Psoas muscle (tissue), 8 donors: Measurements from ENCODE around the gene CENPU. TPM values are rescaled to one million over a fixed set of nuclear protein-coding genes. Genes with fewer than 3 reads are reported as not detected.

ENCODE experiments used
- ATAC-seq, 4 donors: fragments of 200-7000 bp; cut with Tn5 transposase; one replicate each; pipeline ENCODE4 v1.9.1; 2020; ENCODE audit warnings: moderate library complexity in 3 of 4, mild to moderate bottlenecking in 2 of 4
- DNase-seq, 2 donors: peaks; one replicate each; pipeline ENCODE4 v3.0.0-alpha.2; 2020
- H3K27ac ChIP-seq: fragments of 200-600 bp; one replicate; pipeline ENCODE4 v1.8.0; 2022
- H3K27me3 ChIP-seq, 3 donors: fragments of 200-600 bp in 1 of 3; one replicate each; pipeline versions ENCODE4 v1.6.1 to v1.8.0; 2013 to 2022; ENCODE audit warnings: low read length in 2 of 3, mild to moderate bottlenecking in 2 of 3, moderate library complexity in 1 of 3; ENCODE audit not compliant: insufficient read depth in 3 of 3
- H3K36me3 ChIP-seq, 2 donors: fragments of 200-600 bp in 1 of 2; one replicate each; pipeline versions ENCODE4 v1.6.1 to v1.8.0; 2013 to 2022; ENCODE audit warnings: low read depth in 1 of 2, mild to moderate bottlenecking in 1 of 2, moderate library complexity in 1 of 2; ENCODE audit not compliant: insufficient read depth in 1 of 2
- H3K4me1 ChIP-seq: fragments of 200-600 bp; one replicate; pipeline ENCODE4 v1.8.0; 2022
- H3K4me3 ChIP-seq: fragments of 200-600 bp; one replicate; pipeline ENCODE4 v1.8.0; 2022; ENCODE audit warnings: mild to moderate bottlenecking
- H3K9me3 ChIP-seq: fragments of 200-600 bp; one replicate; pipeline ENCODE4 v1.8.0; 2022
- WGBS, 3 donors: extraction: QIAGEN DNeasy Blood & Tissue Kit; methylation state at CpG; one replicate each; pipeline versions ENCODE4 v1.1.6 to v1.1.7; 2013; 5-methylcytosine and 5-hydroxymethylcytosine counted together
- intact Hi-C, 2 donors: fragments of 100-400 bp; cut with DNase I; formaldehyde crosslinking; loops; one replicate each; pipeline versions ENCODE4 v1.11.0 to v1.14.2; 2022
- polyA plus RNA-seq, 3 donors: library from polyadenylated mRNA; stranded (reverse); fragments of 200-250 nt; gene quantifications; one replicate each; pipeline ENCODE4 v1.2.3, GENCODE V29; 2013
- total RNA-seq, 4 donors: library from RNA; stranded (reverse); fragmentation: NEBNext Ultra II Directional in 2 of 4; extraction: Animal tissue kit (Norgen Biotek cat#: 25700) in 2 of 4; gene quantifications; one replicate each; pipeline versions ENCODE4 v1.2.1 to v1.2.4, GENCODE V29; 2021 to 2023
- TF ChIP-seq, protein P1 (sequence below): fragments of 200-600 bp; IDR thresholded peaks from one replicate; pipeline ENCODE4 v1.8.0; 2022; ENCODE audit warnings: antibody characterized with exemption
- donor health status: healthy with polysubstance abuse.
- donor health status: DM: no; HTN: no; CAD: no; lungs with moderate emphysema.
- donor health status: Bipolar disorder and iron deficiency.
- donor health status: healthy.
- donor health status: DM: yes; HTN: yes; CAD: no.
- donor health status: DM: no; HTN: no; CAD: no.
- donor health status: DM: no; HTN: no; CAD: no.
- donor health status: DM: yes; HTN: yes; CAD: no.

CENPU gene
- total and polyA plus RNA-seq, 7 donors = 0.63 to 2.0 (median 1.1) TPM

DNA sequence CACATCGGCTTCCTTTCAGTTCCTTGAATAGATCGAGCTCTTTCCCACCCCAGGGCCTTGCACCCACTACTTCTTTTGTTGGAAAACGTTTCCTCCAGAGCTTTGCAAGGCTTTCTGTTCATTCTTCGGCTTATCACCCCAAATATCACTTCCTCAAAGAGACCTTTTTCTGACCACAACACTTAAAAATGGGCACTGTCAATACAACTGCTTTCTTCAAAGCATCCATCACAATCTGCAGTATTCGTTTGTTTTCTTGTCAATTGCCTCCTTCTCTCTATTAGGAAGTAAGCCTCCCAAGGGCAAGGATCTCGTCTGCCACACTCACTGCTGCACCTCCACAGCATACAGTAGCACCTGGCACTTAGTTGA is 17.7 kb upstream of the CENPU start:
- Histone ChIP-seq H3K4me3 (no peak overlapping the region), H3K27me3 (no peaks in the 10 kb centered on the region), H3K4me1 (peaks cover 69% of the 10 kb centered on the region), H3K36me3 (peaks cover 0 to 19% of the 10 kb centered on the region in 2 donors), H3K9me3 (no peaks in the 10 kb centered on the region), H3K27ac (peak overlapping the region; percentile 73)
- TF ChIP-seq, protein P1, sequence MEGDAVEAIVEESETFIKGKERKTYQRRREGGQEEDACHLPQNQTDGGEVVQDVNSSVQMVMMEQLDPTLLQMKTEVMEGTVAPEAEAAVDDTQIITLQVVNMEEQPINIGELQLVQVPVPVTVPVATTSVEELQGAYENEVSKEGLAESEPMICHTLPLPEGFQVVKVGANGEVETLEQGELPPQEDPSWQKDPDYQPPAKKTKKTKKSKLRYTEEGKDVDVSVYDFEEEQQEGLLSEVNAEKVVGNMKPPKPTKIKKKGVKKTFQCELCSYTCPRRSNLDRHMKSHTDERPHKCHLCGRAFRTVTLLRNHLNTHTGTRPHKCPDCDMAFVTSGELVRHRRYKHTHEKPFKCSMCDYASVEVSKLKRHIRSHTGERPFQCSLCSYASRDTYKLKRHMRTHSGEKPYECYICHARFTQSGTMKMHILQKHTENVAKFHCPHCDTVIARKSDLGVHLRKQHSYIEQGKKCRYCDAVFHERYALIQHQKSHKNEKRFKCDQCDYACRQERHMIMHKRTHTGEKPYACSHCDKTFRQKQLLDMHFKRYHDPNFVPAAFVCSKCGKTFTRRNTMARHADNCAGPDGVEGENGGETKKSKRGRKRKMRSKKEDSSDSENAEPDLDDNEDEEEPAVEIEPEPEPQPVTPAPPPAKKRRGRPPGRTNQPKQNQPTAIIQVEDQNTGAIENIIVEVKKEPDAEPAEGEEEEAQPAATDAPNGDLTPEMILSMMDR = no peak
- ATAC-seq = peak in 1 of 4 donors; percentile 0
- WGBS, 3 donors = 42 to 49% (median 46%) methylated on average over 6 of the region's 6 CpGs
- no peak for DNase-seq
- intact Hi-C loops = no loop called here

DNA sequence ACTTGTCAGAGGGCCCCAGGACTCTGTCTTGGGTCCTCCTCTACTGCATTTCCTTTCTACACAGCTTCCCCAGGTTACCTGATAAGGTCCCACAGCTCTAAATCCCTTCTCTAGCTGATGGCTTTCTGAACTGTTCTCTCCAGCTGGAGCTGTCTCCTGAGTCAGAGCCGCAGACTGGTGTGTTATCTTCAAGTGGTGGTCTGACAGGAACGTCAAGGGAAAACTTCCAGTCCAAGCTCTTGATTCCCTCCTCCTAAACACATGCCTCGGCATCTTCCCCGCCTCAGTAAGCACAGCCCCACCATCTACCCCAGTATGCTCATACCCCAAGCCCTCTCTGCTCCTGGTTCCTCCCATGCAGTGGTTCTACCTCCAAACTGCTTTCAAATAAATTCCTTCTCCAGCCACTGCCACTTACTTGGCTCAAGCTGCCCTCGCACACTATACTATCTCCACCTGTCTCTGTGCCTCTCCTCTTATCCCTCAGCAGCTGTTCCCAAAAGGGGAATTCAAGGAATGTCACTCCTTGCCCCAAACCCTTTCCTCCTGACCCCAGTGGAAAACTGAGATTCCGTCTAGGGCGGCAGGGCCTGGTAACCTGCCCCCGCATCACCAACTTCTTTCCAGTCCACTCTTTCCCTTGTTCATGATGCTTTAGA is 17.2 kb upstream of the CENPU start:
- TF ChIP-seq, protein P1 = no peak
- intact Hi-C loops = no loop called here
- no peaks in the 10 kb centered on the region for H3K9me3 ChIP-seq

DNA sequence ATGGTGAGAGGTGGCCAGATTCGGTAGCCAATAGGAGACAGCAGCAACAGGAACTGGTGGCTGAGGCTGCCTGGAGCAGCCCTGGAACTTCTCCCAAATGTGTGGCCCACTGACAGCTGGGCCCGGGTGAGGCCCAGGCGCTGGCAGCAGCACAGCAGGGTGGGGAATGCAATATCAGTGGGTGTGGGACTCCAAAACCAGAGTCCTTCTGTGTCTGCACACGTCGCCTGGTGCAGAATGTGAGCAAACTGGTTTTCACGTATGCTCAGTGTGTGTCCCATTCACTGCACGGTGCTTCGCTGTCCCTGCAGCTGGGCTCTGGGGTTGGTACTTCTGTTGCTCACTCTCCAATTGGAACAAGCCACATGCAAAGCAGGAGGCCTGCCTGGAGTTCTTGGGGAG is 14.4 kb upstream of the CENPU start:
- Histone ChIP-seq H3K27me3 (no peaks in the 10 kb centered on the region), H3K4me3 (no peak overlapping the region), H3K4me1 (peaks cover 57% of the 10 kb centered on the region), H3K9me3 (no peaks in the 10 kb centered on the region), H3K36me3 (no peaks in the 10 kb centered on the region), H3K27ac (peak overlapping the region; percentile 75)
- DNase-seq (peak in 1 of 2 donors; percentile 46), ATAC-seq (peak; percentile 5 to 24 (median 15))
- TF ChIP-seq, protein P1 = no peak
- intact Hi-C loops = loop anchor here (5.0 to 10.0 kb wide), 4 partner anchors 69 to 347 kb away; no protein-coding TSS in a partner anchor
- 26 to 38% (median 27%) methylated on average over 8 of the region's 8 CpGs for WGBS, 3 donors

More for the DNA sequence above, 17.2 kb upstream of the CENPU start:
- 42 to 51% (median 45%) methylated on average over 8 of the region's 8 CpGs for WGBS, 3 donors
- H3K4me3 ChIP-seq = no peak overlapping the region
- H3K4me1 ChIP-seq = peaks cover 72% of the 10 kb centered on the region
- peaks cover 0 to 17% of the 10 kb centered on the region in 2 donors for H3K36me3 ChIP-seq
- DNase-seq (no peak), ATAC-seq (peak in 3 of 4 donors; percentile 2 to 5 (median 3))
- peak overlapping the region; percentile 73 for H3K27ac ChIP-seq
- H3K27me3 ChIP-seq = no peaks in the 10 kb centered on the region

DNA sequence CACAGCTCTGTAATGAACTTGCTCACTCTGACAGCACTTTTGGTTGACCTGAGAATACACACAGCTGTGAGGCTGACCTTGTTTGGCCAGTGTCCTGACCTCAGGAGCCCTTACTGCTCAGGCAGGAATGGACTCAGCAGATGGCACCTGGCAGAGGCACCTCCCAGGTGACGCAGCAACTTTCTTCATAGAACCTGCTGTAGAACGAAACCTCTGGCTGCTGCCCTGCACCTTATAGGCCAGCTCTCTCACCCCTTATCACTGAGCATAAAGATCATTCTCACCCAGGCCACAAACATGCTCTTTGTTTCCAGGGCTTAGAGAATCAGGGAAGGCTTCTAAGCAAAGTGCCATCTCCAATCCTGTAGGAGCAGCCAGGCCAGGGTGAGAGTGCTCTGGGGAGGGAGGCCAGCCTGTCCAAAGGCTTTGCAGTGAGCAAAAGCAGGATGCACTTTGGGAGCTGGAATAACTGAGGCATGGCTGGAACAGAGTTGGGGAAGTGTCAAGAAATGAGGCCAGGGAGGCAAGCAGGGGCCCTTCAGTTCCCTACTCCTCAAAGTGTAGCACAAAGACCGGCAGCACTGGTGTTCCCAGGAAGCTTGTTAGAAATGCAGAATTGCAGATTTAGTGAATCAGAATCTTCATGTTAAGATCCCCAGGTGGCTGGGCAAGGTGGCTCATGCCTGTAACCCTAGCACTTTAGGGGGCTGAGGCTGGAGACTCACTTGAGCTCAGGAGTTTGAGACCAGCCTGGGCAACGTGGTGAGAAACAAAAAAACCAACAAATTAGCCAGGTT is 13.3 kb upstream of the CENPU start:
- TF ChIP-seq, protein P1 = no peak
- intact Hi-C loops = loop anchor here (2.0 to 10.0 kb wide), 5 partner anchors 70 to 348 kb away; no protein-coding TSS in a partner anchor
- 36 to 57% (median 42%) methylated on average over 4 of the region's 4 CpGs for WGBS, 3 donors
- H3K4me3 ChIP-seq = peak overlapping the region; percentile 17
- no peaks in the 10 kb centered on the region for H3K27me3 ChIP-seq
- peak; percentile 61 to 84 for DNase-seq
- H3K36me3 ChIP-seq = no peaks in the 10 kb centered on the region
- H3K27ac ChIP-seq = peak overlapping the region; percentile 75
- no peaks in the 10 kb centered on the region for H3K9me3 ChIP-seq
- peaks cover 47% of the 10 kb centered on the region for H3K4me1 ChIP-seq
- peak; percentile 51 to 86 (median 64) for ATAC-seq
